WTC11 (cell line): ENCODE measurements around the gene SNRNP25. TPM values are rescaled to one million over a fixed set of nuclear protein-coding genes. Genes with fewer than 3 reads are reported as not detected.
A peak's percentile ranks its signal among the peaks of the same experiment; 100 is the strongest.

Experiments
- ATAC-seq: fragments of 200-7000 bp; cut with Tn5 transposase; 2 replicates; pipeline ENCODE4 v1.10.0; 2021; ENCODE audit warnings: mild to moderate bottlenecking, moderate library complexity
- CTCF ChIA-PET: fragments of 300-600 bp; sonication (Branson Sonifier 250); formaldehyde crosslinking; loops from one replicate; lab custom pipeline; 2021; ENCODE audit warnings: antibody characterized with exemption; lab: Charles Lee
- POLR2A ChIA-PET: fragments of 350-600 bp; sonication (Branson Sonifier 250); formaldehyde crosslinking; loops from one replicate; lab custom pipeline; 2021; ENCODE audit warnings: antibody characterized with exemption; lab: Charles Lee
- DNase-seq: peaks from one replicate; pipeline ENCODE4 v3.0.0; 2021; ENCODE audit warnings: low spot score
- H3K27ac Mint-ChIP-seq: 2 replicates; pipeline ENCODE4 v1.8.0; 2021; ENCODE audit warnings: mixed read lengths
- H3K27me3 Mint-ChIP-seq: 2 replicates; pipeline ENCODE4 v1.8.0; 2021; ENCODE audit warnings: low read depth, mild to moderate bottlenecking, moderate library complexity, mixed read lengths
- H3K36me3 Mint-ChIP-seq: 2 replicates; pipeline ENCODE4 v1.8.0; 2021; ENCODE audit warnings: mixed read lengths
- H3K4me1 Mint-ChIP-seq: 2 replicates; pipeline ENCODE4 v1.8.0; 2022; ENCODE audit warnings: mixed read lengths
- H3K4me3 Mint-ChIP-seq: 2 replicates; pipeline ENCODE4 v1.8.0; 2021; ENCODE audit warnings: mild to moderate bottlenecking, moderate library complexity, mixed read lengths
- H3K9me3 Mint-ChIP-seq: 2 replicates; pipeline ENCODE4 v1.8.0; 2021; ENCODE audit warnings: mixed read lengths
- ATF1 ChIP-seq: sonication (generic); formaldehyde crosslinking; IDR thresholded peaks from 2 replicates; pipeline ENCODE4 v1.8.1; 2023; ENCODE audit warnings: mild to moderate bottlenecking, moderate library complexity, missing genetic modification reagents
- CREB1 ChIP-seq: sonication (generic); formaldehyde crosslinking; IDR thresholded peaks from 2 replicates; pipeline ENCODE4 v1.8.0; 2023; ENCODE audit warnings: mild to moderate bottlenecking, missing genetic modification reagents
- FOXP1 ChIP-seq: sonication (generic); formaldehyde crosslinking; IDR thresholded peaks from 2 replicates; pipeline ENCODE4 v1.8.0; 2022; ENCODE audit warnings: missing genetic modification reagents, mild to moderate bottlenecking, moderate library complexity, borderline replicate concordance
- JUN ChIP-seq: sonication (generic); formaldehyde crosslinking; IDR thresholded peaks from 2 replicates; pipeline ENCODE4 v1.8.0; 2023; ENCODE audit warnings: mild to moderate bottlenecking, missing genetic modification reagents
- NFATC4 ChIP-seq: fragments of 250-450 bp; sonication (Bioruptor Pico); IDR thresholded peaks from 2 replicates; pipeline ENCODE4 v1.9.0; 2021; ENCODE audit warnings: mild to moderate bottlenecking
- NFE2L1 ChIP-seq: sonication (generic); formaldehyde crosslinking; IDR thresholded peaks from 2 replicates; pipeline ENCODE4 v1.8.1; 2023; ENCODE audit warnings: missing genetic modification reagents
- NR1H2 ChIP-seq: sonication (generic); formaldehyde crosslinking; IDR thresholded peaks from 2 replicates; pipeline ENCODE4 v1.9.0; 2021; ENCODE audit warnings: mild to moderate bottlenecking, moderate library complexity, missing genetic modification reagents
- NR3C1 ChIP-seq: sonication (generic); formaldehyde crosslinking; conservative IDR thresholded peaks from 2 replicates; pipeline ENCODE4 v1.8.1; 2023; ENCODE audit warnings: low read depth, mild to moderate bottlenecking, missing genetic modification reagents
- SOX15 ChIP-seq: fragments of 250-450 bp; sonication (Bioruptor Pico); IDR thresholded peaks from 2 replicates; pipeline ENCODE4 v1.9.0; 2021; ENCODE audit warnings: mild to moderate bottlenecking
- SP1 ChIP-seq: sonication (generic); formaldehyde crosslinking; conservative IDR thresholded peaks from 2 replicates; pipeline ENCODE4 v1.8.1; 2022; ENCODE audit warnings: missing genetic modification reagents
- STAT6 ChIP-seq: sonication (generic); formaldehyde crosslinking; conservative IDR thresholded peaks from 2 replicates; pipeline ENCODE4 v1.8.1; 2023; ENCODE audit warnings: mild to moderate bottlenecking, low read depth, missing genetic modification reagents, moderate library complexity
- TEAD4 ChIP-seq: sonication (generic); formaldehyde crosslinking; IDR thresholded peaks from 2 replicates; pipeline ENCODE4 v1.8.0; 2022; ENCODE audit warnings: mild to moderate bottlenecking, missing genetic modification reagents
- ZNF232 ChIP-seq: sonication (generic); formaldehyde crosslinking; IDR thresholded peaks from 2 replicates; pipeline ENCODE4 v1.8.0; 2022; ENCODE audit warnings: mild to moderate bottlenecking, missing genetic modification reagents
- ZNF425 ChIP-seq: fragments of 250-450 bp; sonication (Bioruptor Pico); conservative IDR thresholded peaks from 2 replicates; pipeline ENCODE4 v1.9.0; 2021; ENCODE audit warnings: mild to moderate bottlenecking
- total RNA-seq: library from RNA; stranded (reverse); gene quantifications from 3 replicates; pipeline ENCODE4 v1.2.3, GENCODE V29; 2021
- TF ChIP-seq, protein P1 (sequence below): sonication (generic); formaldehyde crosslinking; IDR thresholded peaks from 2 replicates; pipeline ENCODE4 v1.8.1; 2023; ENCODE audit warnings: mild to moderate bottlenecking, missing genetic modification reagents
- TF ChIP-seq, protein P2 (sequence below): sonication (generic); formaldehyde crosslinking; IDR thresholded peaks from 2 replicates; pipeline ENCODE4 v1.8.1; 2023; ENCODE audit warnings: mild to moderate bottlenecking, missing genetic modification reagents, moderate library complexity
- TF ChIP-seq, protein P3 (sequence below): fragments of 250-450 bp; sonication (Bioruptor Pico); IDR thresholded peaks from 2 replicates; pipeline ENCODE4 v1.9.0; 2021; ENCODE audit warnings: moderate library complexity, mild to moderate bottlenecking, inconsistent platforms, borderline replicate concordance
- TF ChIP-seq, protein P4 (sequence below): sonication (generic); formaldehyde crosslinking; IDR thresholded peaks from 2 replicates; pipeline ENCODE4 v1.8.0; 2022; ENCODE audit warnings: mild to moderate bottlenecking, missing genetic modification reagents
- TF ChIP-seq, protein P5 (sequence below): sonication (generic); formaldehyde crosslinking; IDR thresholded peaks from 2 replicates; pipeline ENCODE4 v1.8.1; 2022; ENCODE audit warnings: mild to moderate bottlenecking, missing genetic modification reagents, moderate library complexity, borderline replicate concordance

Gene SNRNP25
- total RNA-seq, 1 experiment from 2014 or later, result 55.9 TPM

DNA sequence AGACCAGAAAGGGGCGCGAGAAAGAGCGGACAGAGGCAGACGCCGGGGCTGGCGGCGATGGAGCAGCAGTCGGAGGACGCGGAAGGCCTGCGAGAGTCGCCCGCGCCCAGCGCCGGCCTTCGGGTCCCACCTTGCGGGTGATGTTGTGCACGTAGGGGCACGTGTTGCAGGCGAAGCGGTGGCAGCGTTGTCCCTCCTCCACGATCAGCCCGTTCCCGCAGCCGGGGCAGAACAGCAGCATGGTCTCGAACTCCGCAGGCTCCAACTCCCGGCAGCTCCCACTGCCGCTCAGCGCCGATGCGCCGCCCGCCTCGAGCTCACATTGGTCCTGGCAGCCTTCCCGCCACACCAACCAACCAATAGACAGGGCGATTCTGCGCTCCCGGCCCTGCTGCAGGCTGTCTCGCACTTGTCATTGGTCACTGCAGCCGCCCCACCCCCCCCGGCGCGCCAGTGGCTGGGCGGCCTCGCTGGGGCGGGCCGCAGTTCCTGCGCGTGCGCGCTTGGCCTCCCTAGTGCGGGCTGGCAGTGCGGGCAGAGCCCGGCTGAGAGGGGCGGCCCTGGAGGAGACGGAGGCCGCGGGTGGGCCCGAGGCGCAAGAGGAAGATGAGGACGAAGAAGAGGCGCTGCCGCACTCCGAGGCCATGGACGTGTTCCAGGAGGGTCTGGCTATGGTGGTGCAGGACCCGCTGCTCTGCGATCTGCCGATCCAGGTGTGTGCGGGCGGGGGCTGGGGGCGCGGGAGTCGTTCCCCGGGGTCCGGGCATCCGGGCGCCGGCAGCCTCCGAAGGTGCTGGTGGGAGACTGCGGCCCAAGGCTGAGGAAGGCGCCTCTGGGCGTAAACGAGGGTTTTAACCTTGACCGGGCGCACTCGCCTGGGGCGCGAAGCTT is at the start of gene SNRNP25, which contains the start of gene POLR3K (continued):
- TF ChIP-seq FOXP1 (CRISPR knock-in tag), result peak; percentile 89
- TF ChIP-seq, protein P1, sequence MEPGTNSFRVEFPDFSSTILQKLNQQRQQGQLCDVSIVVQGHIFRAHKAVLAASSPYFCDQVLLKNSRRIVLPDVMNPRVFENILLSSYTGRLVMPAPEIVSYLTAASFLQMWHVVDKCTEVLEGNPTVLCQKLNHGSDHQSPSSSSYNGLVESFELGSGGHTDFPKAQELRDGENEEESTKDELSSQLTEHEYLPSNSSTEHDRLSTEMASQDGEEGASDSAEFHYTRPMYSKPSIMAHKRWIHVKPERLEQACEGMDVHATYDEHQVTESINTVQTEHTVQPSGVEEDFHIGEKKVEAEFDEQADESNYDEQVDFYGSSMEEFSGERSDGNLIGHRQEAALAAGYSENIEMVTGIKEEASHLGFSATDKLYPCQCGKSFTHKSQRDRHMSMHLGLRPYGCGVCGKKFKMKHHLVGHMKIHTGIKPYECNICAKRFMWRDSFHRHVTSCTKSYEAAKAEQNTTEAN (CRISPR knock-in tag), result peak; percentile 90; the same call in 1 of the 2 replicates
- peak; percentile 84 for TF ChIP-seq NFE2L1 (CRISPR knock-in tag)
- TF ChIP-seq, protein P2, sequence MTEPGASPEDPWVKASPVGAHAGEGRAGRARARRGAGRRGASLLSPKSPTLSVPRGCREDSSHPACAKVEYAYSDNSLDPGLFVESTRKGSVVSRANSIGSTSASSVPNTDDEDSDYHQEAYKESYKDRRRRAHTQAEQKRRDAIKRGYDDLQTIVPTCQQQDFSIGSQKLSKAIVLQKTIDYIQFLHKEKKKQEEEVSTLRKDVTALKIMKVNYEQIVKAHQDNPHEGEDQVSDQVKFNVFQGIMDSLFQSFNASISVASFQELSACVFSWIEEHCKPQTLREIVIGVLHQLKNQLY (CRISPR knock-in tag), result no peak
- TF ChIP-seq SP1, result peak; percentile 93
- TF ChIP-seq ZNF232 (CRISPR knock-in tag), result peak; percentile 91
- no peak for TF ChIP-seq CREB1 (CRISPR knock-in tag)
- TF ChIP-seq TEAD4 (CRISPR knock-in tag), result no peak
- TF ChIP-seq NR3C1 (CRISPR knock-in tag), result 0 out of 2 replicates have a peak, but pooled peaks have one; percentile 75
- TF ChIP-seq NR1H2 (CRISPR knock-in tag), result no peak
- no peak for TF ChIP-seq NFATC4 (CRISPR knock-in tag)
- TF ChIP-seq ZNF425, result no peak
- TF ChIP-seq, protein P3, sequence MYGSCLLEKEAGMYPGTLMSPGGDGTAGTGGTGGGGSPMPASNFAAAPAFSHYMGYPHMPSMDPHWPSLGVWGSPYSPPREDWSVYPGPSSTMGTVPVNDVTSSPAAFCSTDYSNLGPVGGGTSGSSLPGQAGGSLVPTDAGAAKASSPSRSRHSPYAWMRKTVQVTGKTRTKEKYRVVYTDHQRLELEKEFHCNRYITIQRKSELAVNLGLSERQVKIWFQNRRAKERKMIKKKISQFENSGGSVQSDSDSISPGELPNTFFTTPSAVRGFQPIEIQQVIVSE (CRISPR knock-in tag), result no peak
- TF ChIP-seq JUN, result no peak
- TF ChIP-seq, protein P4, sequence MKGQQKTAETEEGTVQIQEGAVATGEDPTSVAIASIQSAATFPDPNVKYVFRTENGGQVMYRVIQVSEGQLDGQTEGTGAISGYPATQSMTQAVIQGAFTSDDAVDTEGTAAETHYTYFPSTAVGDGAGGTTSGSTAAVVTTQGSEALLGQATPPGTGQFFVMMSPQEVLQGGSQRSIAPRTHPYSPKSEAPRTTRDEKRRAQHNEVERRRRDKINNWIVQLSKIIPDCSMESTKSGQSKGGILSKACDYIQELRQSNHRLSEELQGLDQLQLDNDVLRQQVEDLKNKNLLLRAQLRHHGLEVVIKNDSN, result peak; percentile 65; the same call in 1 of the 2 replicates
- no peak for TF ChIP-seq STAT6

DNA sequence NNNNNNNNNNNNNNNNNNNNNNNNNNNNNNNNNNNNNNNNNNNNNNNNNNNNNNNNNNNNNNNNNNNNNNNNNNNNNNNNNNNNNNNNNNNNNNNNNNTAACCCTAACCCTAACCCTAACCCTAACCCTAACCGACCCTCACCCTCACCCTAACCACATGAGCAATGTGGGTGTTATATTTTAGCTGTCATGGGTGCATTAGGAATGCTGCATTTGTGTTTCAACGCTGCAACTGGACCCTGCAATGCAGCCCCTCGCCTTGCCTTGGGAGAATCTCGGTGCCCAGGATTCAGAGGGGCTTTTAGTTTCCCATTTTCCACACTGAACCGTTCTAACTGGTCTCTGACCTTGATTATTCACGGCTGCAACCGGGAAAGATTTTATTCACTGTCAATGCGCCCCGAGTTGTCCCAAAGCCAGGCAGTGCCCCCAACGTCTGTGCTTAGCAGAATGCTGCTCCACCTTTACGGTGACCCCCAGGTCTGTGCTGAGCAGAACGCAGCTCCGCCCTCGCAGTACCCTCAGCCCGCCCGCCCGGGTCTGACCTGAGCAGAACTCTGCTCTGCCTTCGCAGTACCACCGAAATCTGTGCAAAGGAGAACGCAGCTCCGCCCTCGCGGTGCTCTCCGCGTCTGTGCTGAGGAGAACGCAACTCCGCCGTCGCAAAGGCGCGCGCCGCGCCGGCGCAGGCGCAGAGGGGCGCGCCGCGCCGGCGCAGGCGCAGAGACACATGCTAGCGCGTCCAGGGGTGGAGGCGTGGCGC is 43.5 kb upstream of the SNRNP25 start:
- CTCF ChIA-PET, result no interaction called here
- TF ChIP-seq ATF1 (CRISPR knock-in tag) (no peak), TEAD4 (CRISPR knock-in tag) (no peak), SOX15 (CRISPR knock-in tag) (no peak)
- TF ChIP-seq, protein P5, sequence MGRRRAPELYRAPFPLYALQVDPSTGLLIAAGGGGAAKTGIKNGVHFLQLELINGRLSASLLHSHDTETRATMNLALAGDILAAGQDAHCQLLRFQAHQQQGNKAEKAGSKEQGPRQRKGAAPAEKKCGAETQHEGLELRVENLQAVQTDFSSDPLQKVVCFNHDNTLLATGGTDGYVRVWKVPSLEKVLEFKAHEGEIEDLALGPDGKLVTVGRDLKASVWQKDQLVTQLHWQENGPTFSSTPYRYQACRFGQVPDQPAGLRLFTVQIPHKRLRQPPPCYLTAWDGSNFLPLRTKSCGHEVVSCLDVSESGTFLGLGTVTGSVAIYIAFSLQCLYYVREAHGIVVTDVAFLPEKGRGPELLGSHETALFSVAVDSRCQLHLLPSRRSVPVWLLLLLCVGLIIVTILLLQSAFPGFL, result no peak
- TF ChIP-seq, all 79 proteins: peak for 0
- Mint-ChIP-seq H3K4me1 (no peaks in the 10 kb centered on the region), H3K4me3 (peak overlapping the region; percentile 67), H3K9me3 (peaks cover 5% of the 10 kb centered on the region), H3K27ac (no peak overlapping the region), H3K36me3 (peaks cover 3% of the 10 kb centered on the region; the same call in 1 of the 2 replicates), H3K27me3 (no peaks in the 10 kb centered on the region)
- POLR2A ChIA-PET, result no interaction called here
- ATAC-seq (peak; percentile 86), DNase-seq (peak; percentile 27)
